ENCODE results near the gene LRRC40.
A peak's percentile ranks its signal among the peaks of the same experiment; 100 is the strongest.
"Not testable (repeated sequence)": the region's sequence is repeated elsewhere in the genome, so short reads cannot be mapped to it uniquely, and the experiment has no call there.

Gene LRRC40

GRCh38 chr1:70220015-70220414 lies 14.6 kb upstream of the LRRC40 start:
- no peak for DNase-seq (ENCODE audit: extremely low read depth, low read depth)
- no peak overlapping the region for H3K4me3 ChIP-seq (replicated peaks; ENCODE audit: low read depth, low read length)
- TF ChIP-seq, protein P1, sequence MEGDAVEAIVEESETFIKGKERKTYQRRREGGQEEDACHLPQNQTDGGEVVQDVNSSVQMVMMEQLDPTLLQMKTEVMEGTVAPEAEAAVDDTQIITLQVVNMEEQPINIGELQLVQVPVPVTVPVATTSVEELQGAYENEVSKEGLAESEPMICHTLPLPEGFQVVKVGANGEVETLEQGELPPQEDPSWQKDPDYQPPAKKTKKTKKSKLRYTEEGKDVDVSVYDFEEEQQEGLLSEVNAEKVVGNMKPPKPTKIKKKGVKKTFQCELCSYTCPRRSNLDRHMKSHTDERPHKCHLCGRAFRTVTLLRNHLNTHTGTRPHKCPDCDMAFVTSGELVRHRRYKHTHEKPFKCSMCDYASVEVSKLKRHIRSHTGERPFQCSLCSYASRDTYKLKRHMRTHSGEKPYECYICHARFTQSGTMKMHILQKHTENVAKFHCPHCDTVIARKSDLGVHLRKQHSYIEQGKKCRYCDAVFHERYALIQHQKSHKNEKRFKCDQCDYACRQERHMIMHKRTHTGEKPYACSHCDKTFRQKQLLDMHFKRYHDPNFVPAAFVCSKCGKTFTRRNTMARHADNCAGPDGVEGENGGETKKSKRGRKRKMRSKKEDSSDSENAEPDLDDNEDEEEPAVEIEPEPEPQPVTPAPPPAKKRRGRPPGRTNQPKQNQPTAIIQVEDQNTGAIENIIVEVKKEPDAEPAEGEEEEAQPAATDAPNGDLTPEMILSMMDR (IDR thresholded peaks at IDR 0.05; ENCODE audit: low read depth, low read length, missing control alignments): no peak

- H3K4me3 ChIP-seq (replicated peaks; ENCODE audit: low read depth, low read length): no peak overlapping the region
- no peak for DNase-seq (ENCODE audit: extremely low read depth, low read depth)
- TF ChIP-seq, protein P1 (IDR thresholded peaks at IDR 0.05; ENCODE audit: low read depth, low read length, missing control alignments): no peak
These were observed 6.2 kb upstream of the LRRC40 start for GRCh38 chr1:70211541-70211940.

- no peak overlapping the region for H3K4me3 ChIP-seq (replicated peaks; ENCODE audit: low read depth, low read length)
- no peak for DNase-seq (ENCODE audit: extremely low read depth, low read depth)
- TF ChIP-seq, protein P1 (IDR thresholded peaks at IDR 0.05; ENCODE audit: low read depth, low read length, missing control alignments): no peak
These were observed 5.4 kb upstream of the LRRC40 start for GRCh38 chr1:70210820-70211219.

DNA sequence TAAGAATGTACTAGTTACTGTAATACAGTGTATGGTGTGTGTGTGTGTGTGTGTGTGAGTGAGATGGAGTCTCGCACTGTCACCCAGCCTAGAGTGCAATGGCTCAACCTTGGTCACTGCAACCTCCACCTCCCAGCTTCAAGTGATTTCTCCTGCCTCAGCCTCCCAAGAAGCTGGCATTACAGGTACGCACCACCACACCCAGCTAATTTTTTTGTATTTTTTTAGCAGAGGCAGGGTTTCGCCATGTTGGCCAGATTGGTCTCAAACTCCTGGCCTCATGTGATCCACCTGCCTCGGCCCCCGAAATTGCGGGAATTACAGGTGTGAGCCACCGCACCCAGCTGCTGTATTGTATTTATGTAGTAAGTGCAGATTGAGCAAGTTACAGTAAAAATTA lies 2.9 kb upstream of the LRRC40 start:
- TF ChIP-seq, protein P1 (IDR thresholded peaks at IDR 0.05; ENCODE audit: low read depth, low read length, missing control alignments): no peak
- no peak overlapping the region for H3K4me3 ChIP-seq (replicated peaks; ENCODE audit: low read depth, low read length)
- DNase-seq (ENCODE audit: extremely low read depth, low read depth): no peak

DNA sequence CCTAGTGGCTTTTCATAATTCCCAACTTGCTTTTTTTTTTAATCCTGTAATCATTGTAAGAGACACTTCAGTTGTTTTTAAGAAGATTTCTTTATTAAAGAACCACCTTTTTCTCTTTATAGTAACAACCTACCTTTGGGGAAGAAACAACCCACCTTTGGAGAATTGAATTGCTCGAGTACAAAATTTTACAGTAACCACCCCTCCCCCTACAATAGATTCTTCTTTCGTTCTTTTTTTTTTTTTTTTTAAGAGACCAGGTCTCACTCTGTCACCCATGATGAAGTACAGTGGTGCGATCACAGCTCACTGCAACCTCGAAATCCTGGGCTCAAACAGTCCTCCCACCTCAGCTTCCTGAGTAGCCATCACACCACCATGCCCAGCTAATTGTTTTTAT lies 2.1 kb upstream of the LRRC40 start:
- TF ChIP-seq, protein P1 (IDR thresholded peaks at IDR 0.05; ENCODE audit: low read depth, low read length, missing control alignments): no peak
- peak overlapping the region; percentile 91 for H3K4me3 ChIP-seq (replicated peaks; ENCODE audit: low read depth, low read length)
- DNase-seq (ENCODE audit: extremely low read depth, low read depth): no peak

DNA sequence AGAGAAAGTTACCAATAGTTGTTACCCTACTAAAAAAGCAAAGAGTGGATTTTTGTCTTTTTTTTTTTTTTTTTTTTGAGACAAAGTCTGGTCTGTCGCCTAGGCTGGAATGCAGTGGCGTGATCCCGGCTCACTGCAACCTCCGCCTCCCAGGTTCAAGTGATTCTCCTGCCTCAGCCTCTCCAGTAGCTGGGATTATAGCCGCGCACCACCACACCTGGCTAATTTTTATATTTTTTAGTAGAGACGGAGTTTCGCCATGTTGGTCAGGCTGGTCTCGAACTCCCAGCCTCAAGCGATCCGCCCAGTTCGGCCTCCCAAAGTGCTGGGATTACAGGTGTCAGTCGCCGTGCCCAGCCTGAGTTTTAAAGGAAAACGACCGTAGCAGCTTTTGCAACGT lies 1.5 kb upstream of the LRRC40 start:
- DNase-seq (ENCODE audit: extremely low read depth, low read depth): not testable (repeated sequence)
- H3K4me3 ChIP-seq (replicated peaks; ENCODE audit: low read depth, low read length): peak overlapping the region; percentile 91

- DNase-seq (ENCODE audit: extremely low read depth, low read depth): no peak
These were observed 327 bp downstream of the LRRC40 start for GRCh38 chr1:70205071-70205433.

More at GRCh38 chr1:70205071-70205433, 327 bp downstream of the LRRC40 start:
- H3K4me3 ChIP-seq (replicated peaks; ENCODE audit: low read depth, low read length): peak overlapping the region; percentile 91
- TF ChIP-seq, protein P1 (IDR thresholded peaks at IDR 0.05; ENCODE audit: low read depth, low read length, missing control alignments): no peak
